Cardiac fibroblast (primary cell): ENCODE measurements around the gene CELSR1.
A peak's percentile ranks its signal among the peaks of the same experiment; 100 is the strongest.

Experiments
- DNase-seq, 2 donors: peaks; one replicate each; pipeline versions ENCODE4 v3.0.0 to v3.0.0-alpha.2; 2010; ENCODE audit warnings: low read depth in 2 of 2
- H3K4me3 ChIP-seq, 2 donors: replicated peaks in 1 of 2; 1 replicate in 1 of 2; 2 replicates in 1 of 2; pipeline ENCODE4 v1.5.1; 2011; ENCODE audit warnings: low read depth in 2 of 2, low read length in 2 of 2, mild to moderate bottlenecking in 2 of 2, moderate library complexity in 1 of 2
- CTCF ChIP-seq: IDR thresholded peaks from one replicate; pipeline ENCODE4 v1.5.1; 2011; ENCODE audit warnings: low read depth, mild to moderate bottlenecking, low read length, inconsistent platforms

CELSR1 gene

GRCh38 chr22:46353483-46354105 is 183.8 kb downstream of the CELSR1 start:
- no peak for TF ChIP-seq CTCF
- peak in 1 of 2 donors; percentile 7 for DNase-seq

GRCh38 chr22:46352691-46353386 is 184.6 kb downstream of the CELSR1 start:
- H3K4me3 ChIP-seq: no peak overlapping the region
- TF ChIP-seq CTCF: no peak
- DNase-seq: peak; percentile 18 to 50

More at GRCh38 chr22:46353483-46354105, 183.8 kb downstream of the CELSR1 start:
- no peak overlapping the region for H3K4me3 ChIP-seq

- TF ChIP-seq CTCF: no peak
- H3K4me3 ChIP-seq: no peak overlapping the region
- no peak for DNase-seq
Observed at GRCh38 chr22:46352276-46352675, 185.1 kb downstream of the CELSR1 start.

- no peak for DNase-seq
- no peak for TF ChIP-seq CTCF
- H3K4me3 ChIP-seq: no peak overlapping the region
Observed at GRCh38 chr22:46351767-46352166, 185.7 kb downstream of the CELSR1 start.

- no peak for DNase-seq
- H3K4me3 ChIP-seq: no peak overlapping the region
- TF ChIP-seq CTCF: no peak
Observed at GRCh38 chr22:46351131-46351735, 186.2 kb downstream of the CELSR1 start.

GRCh38 chr22:46350646-46351045 is 186.8 kb downstream of the CELSR1 start:
- DNase-seq: no peak
- H3K4me3 ChIP-seq: no peak overlapping the region
- no peak for TF ChIP-seq CTCF
